WTC11 (cell line): Measurements from ENCODE around the gene MESP2. TPM values are rescaled to one million over a fixed set of nuclear protein-coding genes. Genes with fewer than 3 reads are reported as not detected.

Experiments
- ATAC-seq: fragments of 200-7000 bp; cut with Tn5 transposase; 2 replicates; pipeline ENCODE4 v1.10.0; 2021; ENCODE audit warnings: mild to moderate bottlenecking, moderate library complexity
- CTCF ChIA-PET: fragments of 300-600 bp; sonication (Branson Sonifier 250); formaldehyde crosslinking; loops from one replicate; lab custom pipeline; 2021; ENCODE audit warnings: antibody characterized with exemption; lab: Charles Lee
- POLR2A ChIA-PET: fragments of 350-600 bp; sonication (Branson Sonifier 250); formaldehyde crosslinking; loops from one replicate; lab custom pipeline; 2021; ENCODE audit warnings: antibody characterized with exemption; lab: Charles Lee
- DNase-seq: peaks from one replicate; pipeline ENCODE4 v3.0.0; 2021; ENCODE audit warnings: low spot score
- H3K27ac Mint-ChIP-seq: 2 replicates; pipeline ENCODE4 v1.8.0; 2021; ENCODE audit warnings: mixed read lengths
- H3K27me3 Mint-ChIP-seq: 2 replicates; pipeline ENCODE4 v1.8.0; 2021; ENCODE audit warnings: low read depth, mild to moderate bottlenecking, moderate library complexity, mixed read lengths
- H3K36me3 Mint-ChIP-seq: 2 replicates; pipeline ENCODE4 v1.8.0; 2021; ENCODE audit warnings: mixed read lengths
- H3K4me1 Mint-ChIP-seq: 2 replicates; pipeline ENCODE4 v1.8.0; 2022; ENCODE audit warnings: mixed read lengths
- H3K4me3 Mint-ChIP-seq: 2 replicates; pipeline ENCODE4 v1.8.0; 2021; ENCODE audit warnings: mild to moderate bottlenecking, moderate library complexity, mixed read lengths
- H3K9me3 Mint-ChIP-seq: 2 replicates; pipeline ENCODE4 v1.8.0; 2021; ENCODE audit warnings: mixed read lengths
- CBFB ChIP-seq: sonication (generic); formaldehyde crosslinking; IDR thresholded peaks from 2 replicates; pipeline ENCODE4 v1.8.1; 2022; ENCODE audit warnings: mild to moderate bottlenecking, low read depth, missing genetic modification reagents
- ESRRA ChIP-seq: sonication (generic); formaldehyde crosslinking; IDR thresholded peaks from 2 replicates; pipeline ENCODE4 v1.8.1; 2022; ENCODE audit warnings: mild to moderate bottlenecking, missing genetic modification reagents, borderline replicate concordance
- GTF2I ChIP-seq: fragments of 250-450 bp; sonication (Bioruptor Pico); conservative IDR thresholded peaks from 2 replicates; pipeline ENCODE4 v1.4.0; 2021; ENCODE audit warnings: mild to moderate bottlenecking
- MXD4 ChIP-seq: fragments of 250-450 bp; sonication (Bioruptor Pico); IDR thresholded peaks from 2 replicates; pipeline ENCODE4 v1.8.0; 2021; ENCODE audit warnings: mild to moderate bottlenecking, moderate library complexity, borderline replicate concordance
- NR1H2 ChIP-seq: sonication (generic); formaldehyde crosslinking; IDR thresholded peaks from 2 replicates; pipeline ENCODE4 v1.9.0; 2021; ENCODE audit warnings: mild to moderate bottlenecking, moderate library complexity, missing genetic modification reagents
- OVOL2 ChIP-seq: fragments of 250-450 bp; sonication (Bioruptor Pico); IDR thresholded peaks from 2 replicates; pipeline ENCODE4 v1.9.0; 2021; ENCODE audit warnings: mild to moderate bottlenecking, borderline replicate concordance
- RORB ChIP-seq: fragments of 250-450 bp; sonication (Bioruptor Pico); IDR thresholded peaks from 2 replicates; pipeline ENCODE4 v1.9.0; 2021; ENCODE audit warnings: mild to moderate bottlenecking
- TEAD4 ChIP-seq: sonication (generic); formaldehyde crosslinking; IDR thresholded peaks from 2 replicates; pipeline ENCODE4 v1.8.0; 2022; ENCODE audit warnings: mild to moderate bottlenecking, missing genetic modification reagents
- ZNF121 ChIP-seq: sonication (generic); formaldehyde crosslinking; IDR thresholded peaks from 2 replicates; pipeline ENCODE4 v1.8.0; 2023; ENCODE audit warnings: missing genetic modification reagents
- ZNF138 ChIP-seq: sonication (generic); formaldehyde crosslinking; conservative IDR thresholded peaks from 2 replicates; pipeline ENCODE4 v1.8.1; 2022; ENCODE audit warnings: mild to moderate bottlenecking, moderate library complexity, missing genetic modification reagents
- total RNA-seq: library from RNA; stranded (reverse); gene quantifications from 3 replicates; pipeline ENCODE4 v1.2.3, GENCODE V29; 2021
- TF ChIP-seq, protein P1 (sequence below): sonication (generic); formaldehyde crosslinking; conservative IDR thresholded peaks from 2 replicates; pipeline ENCODE4 v1.8.1; 2023; ENCODE audit warnings: mild to moderate bottlenecking, low read depth, missing genetic modification reagents, moderate library complexity
- TF ChIP-seq, protein P2 (sequence below): sonication (generic); formaldehyde crosslinking; IDR thresholded peaks from 2 replicates; pipeline ENCODE4 v1.8.0; 2022; ENCODE audit warnings: missing genetic modification reagents
- TF ChIP-seq, protein P3 (sequence below): sonication (generic); formaldehyde crosslinking; IDR thresholded peaks from 2 replicates; pipeline ENCODE4 v1.8.1; 2023; ENCODE audit warnings: mild to moderate bottlenecking, moderate library complexity, missing genetic modification reagents
- TF ChIP-seq, protein P4 (sequence below): fragments of 250-450 bp; sonication (Bioruptor Pico); IDR thresholded peaks from 2 replicates; pipeline ENCODE4 v2.1.2; 2022; ENCODE audit warnings: mild to moderate bottlenecking, moderate library complexity
- TF ChIP-seq, protein P5 (sequence below): fragments of 250-450 bp; sonication (Bioruptor Pico); IDR thresholded peaks from 2 replicates; pipeline ENCODE4 v1.8.0; 2021; ENCODE audit warnings: mild to moderate bottlenecking
- TF ChIP-seq, protein P6 (sequence below): sonication (generic); formaldehyde crosslinking; IDR thresholded peaks from 2 replicates; pipeline ENCODE4 v1.8.0; 2022; ENCODE audit warnings: mild to moderate bottlenecking, missing genetic modification reagents

The MESP2 gene
- total RNA-seq, 1 experiment from 2014 or later = 0.68 TPM

DNA sequence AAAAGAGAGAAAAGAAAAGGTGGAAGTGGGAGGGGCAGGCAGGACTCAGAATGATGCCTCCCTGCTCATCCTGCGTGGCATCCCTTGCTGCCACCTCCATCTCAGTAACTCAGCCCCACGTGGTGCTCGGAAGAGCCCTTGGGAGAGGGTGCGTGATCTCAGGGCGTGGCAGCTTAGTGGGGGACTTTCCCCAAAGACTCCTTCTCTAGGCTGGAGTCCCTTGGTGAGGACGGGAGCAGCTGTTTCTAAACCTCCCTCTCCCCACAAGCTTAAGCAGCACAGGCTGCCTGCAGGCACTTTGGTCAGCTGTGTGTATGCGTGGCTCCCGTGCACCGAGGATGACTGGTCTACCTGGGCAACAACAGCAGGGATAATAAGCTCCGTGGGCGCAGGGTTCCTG, 45.9 kb downstream of the MESP2 start:
- DNase-seq (no peak), ATAC-seq (no peak)
- no peaks in the 10 kb centered on the region for H3K36me3 Mint-ChIP-seq
- peaks cover 3% of the 10 kb centered on the region for H3K27me3 Mint-ChIP-seq
- ChIA-PET POLR2A (no interaction called here), CTCF (interaction anchor here (0.7 to 1.9 kb wide), 5 partner anchors 19 to 82 kb away, joined by 3 to 9 read pairs (median 3); no protein-coding TSS in a partner anchor)
- no peak overlapping the region for H3K4me3 Mint-ChIP-seq
- TF ChIP-seq, protein P1, sequence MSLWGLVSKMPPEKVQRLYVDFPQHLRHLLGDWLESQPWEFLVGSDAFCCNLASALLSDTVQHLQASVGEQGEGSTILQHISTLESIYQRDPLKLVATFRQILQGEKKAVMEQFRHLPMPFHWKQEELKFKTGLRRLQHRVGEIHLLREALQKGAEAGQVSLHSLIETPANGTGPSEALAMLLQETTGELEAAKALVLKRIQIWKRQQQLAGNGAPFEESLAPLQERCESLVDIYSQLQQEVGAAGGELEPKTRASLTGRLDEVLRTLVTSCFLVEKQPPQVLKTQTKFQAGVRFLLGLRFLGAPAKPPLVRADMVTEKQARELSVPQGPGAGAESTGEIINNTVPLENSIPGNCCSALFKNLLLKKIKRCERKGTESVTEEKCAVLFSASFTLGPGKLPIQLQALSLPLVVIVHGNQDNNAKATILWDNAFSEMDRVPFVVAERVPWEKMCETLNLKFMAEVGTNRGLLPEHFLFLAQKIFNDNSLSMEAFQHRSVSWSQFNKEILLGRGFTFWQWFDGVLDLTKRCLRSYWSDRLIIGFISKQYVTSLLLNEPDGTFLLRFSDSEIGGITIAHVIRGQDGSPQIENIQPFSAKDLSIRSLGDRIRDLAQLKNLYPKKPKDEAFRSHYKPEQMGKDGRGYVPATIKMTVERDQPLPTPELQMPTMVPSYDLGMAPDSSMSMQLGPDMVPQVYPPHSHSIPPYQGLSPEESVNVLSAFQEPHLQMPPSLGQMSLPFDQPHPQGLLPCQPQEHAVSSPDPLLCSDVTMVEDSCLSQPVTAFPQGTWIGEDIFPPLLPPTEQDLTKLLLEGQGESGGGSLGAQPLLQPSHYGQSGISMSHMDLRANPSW (CRISPR knock-in tag) = no peak
- TF ChIP-seq, protein P2, sequence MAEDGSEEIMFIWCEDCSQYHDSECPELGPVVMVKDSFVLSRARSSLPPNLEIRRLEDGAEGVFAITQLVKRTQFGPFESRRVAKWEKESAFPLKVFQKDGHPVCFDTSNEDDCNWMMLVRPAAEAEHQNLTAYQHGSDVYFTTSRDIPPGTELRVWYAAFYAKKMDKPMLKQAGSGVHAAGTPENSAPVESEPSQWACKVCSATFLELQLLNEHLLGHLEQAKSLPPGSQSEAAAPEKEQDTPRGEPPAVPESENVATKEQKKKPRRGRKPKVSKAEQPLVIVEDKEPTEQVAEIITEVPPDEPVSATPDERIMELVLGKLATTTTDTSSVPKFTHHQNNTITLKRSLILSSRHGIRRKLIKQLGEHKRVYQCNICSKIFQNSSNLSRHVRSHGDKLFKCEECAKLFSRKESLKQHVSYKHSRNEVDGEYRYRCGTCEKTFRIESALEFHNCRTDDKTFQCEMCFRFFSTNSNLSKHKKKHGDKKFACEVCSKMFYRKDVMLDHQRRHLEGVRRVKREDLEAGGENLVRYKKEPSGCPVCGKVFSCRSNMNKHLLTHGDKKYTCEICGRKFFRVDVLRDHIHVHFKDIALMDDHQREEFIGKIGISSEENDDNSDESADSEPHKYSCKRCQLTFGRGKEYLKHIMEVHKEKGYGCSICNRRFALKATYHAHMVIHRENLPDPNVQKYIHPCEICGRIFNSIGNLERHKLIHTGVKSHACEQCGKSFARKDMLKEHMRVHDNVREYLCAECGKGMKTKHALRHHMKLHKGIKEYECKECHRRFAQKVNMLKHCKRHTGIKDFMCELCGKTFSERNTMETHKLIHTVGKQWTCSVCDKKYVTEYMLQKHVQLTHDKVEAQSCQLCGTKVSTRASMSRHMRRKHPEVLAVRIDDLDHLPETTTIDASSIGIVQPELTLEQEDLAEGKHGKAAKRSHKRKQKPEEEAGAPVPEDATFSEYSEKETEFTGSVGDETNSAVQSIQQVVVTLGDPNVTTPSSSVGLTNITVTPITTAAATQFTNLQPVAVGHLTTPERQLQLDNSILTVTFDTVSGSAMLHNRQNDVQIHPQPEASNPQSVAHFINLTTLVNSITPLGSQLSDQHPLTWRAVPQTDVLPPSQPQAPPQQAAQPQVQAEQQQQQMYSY (CRISPR knock-in tag) = no peak
- no peak for TF ChIP-seq ZNF138 (CRISPR knock-in tag)
- TF ChIP-seq GTF2I (CRISPR knock-in tag) = no peak
- TF ChIP-seq, protein P3, sequence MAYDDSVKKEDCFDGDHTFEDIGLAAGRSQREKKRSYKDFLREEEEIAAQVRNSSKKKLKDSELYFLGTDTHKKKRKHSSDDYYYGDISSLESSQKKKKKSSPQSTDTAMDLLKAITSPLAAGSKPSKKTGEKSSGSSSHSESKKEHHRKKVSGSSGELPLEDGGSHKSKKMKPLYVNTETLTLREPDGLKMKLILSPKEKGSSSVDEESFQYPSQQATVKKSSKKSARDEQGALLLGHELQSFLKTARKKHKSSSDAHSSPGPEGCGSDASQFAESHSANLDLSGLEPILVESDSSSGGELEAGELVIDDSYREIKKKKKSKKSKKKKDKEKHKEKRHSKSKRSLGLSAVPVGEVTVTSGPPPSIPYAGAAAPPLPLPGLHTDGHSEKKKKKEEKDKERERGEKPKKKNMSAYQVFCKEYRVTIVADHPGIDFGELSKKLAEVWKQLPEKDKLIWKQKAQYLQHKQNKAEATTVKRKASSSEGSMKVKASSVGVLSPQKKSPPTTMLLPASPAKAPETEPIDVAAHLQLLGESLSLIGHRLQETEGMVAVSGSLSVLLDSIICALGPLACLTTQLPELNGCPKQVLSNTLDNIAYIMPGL (CRISPR knock-in tag) = no peak
- no peak for TF ChIP-seq MXD4 (CRISPR knock-in tag)
- no peak for TF ChIP-seq NR1H2 (CRISPR knock-in tag)
- TF ChIP-seq ESRRA (CRISPR knock-in tag) = no peak
- TF ChIP-seq TEAD4 (CRISPR knock-in tag) = no peak
- TF ChIP-seq, protein P4, sequence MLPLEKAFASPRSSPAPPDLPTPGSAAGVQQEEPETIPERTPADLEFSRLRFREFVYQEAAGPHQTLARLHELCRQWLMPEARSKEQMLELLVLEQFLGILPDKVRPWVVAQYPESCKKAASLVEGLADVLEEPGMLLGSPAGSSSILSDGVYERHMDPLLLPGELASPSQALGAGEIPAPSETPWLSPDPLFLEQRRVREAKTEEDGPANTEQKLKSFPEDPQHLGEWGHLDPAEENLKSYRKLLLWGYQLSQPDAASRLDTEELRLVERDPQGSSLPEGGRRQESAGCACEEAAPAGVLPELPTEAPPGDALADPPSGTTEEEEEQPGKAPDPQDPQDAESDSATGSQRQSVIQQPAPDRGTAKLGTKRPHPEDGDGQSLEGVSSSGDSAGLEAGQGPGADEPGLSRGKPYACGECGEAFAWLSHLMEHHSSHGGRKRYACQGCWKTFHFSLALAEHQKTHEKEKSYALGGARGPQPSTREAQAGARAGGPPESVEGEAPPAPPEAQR (CRISPR knock-in tag) = no peak
- no peak for TF ChIP-seq RORB (CRISPR knock-in tag)
- TF ChIP-seq, protein P5, sequence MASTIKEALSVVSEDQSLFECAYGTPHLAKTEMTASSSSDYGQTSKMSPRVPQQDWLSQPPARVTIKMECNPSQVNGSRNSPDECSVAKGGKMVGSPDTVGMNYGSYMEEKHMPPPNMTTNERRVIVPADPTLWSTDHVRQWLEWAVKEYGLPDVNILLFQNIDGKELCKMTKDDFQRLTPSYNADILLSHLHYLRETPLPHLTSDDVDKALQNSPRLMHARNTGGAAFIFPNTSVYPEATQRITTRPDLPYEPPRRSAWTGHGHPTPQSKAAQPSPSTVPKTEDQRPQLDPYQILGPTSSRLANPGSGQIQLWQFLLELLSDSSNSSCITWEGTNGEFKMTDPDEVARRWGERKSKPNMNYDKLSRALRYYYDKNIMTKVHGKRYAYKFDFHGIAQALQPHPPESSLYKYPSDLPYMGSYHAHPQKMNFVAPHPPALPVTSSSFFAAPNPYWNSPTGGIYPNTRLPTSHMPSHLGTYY = no peak
- TF ChIP-seq OVOL2 (CRISPR knock-in tag) = no peak
- TF ChIP-seq, protein P6, sequence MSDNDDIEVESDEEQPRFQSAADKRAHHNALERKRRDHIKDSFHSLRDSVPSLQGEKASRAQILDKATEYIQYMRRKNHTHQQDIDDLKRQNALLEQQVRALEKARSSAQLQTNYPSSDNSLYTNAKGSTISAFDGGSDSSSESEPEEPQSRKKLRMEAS (CRISPR knock-in tag) = no peak
- no peak for TF ChIP-seq CBFB (CRISPR knock-in tag)
- TF ChIP-seq ZNF121 (CRISPR knock-in tag) = no peak
- no peak overlapping the region for H3K27ac Mint-ChIP-seq
- H3K9me3 Mint-ChIP-seq = no peaks in the 10 kb centered on the region
- H3K4me1 Mint-ChIP-seq = 0 out of 2 replicates have a peak, but pooled peaks cover 7% of the 10 kb centered on the region
